CD8-positive, alpha-beta memory T cell (primary cell): Measurements from ENCODE around the gene GRAP. TPM values are rescaled to one million over a fixed set of nuclear protein-coding genes. Genes with fewer than 3 reads are reported as not detected.
"Not testable (repeated sequence)": the region's sequence is repeated elsewhere in the genome, so short reads cannot be mapped to it uniquely, and the experiment has no call there.

ENCODE experiments used
- CTCF ChIA-PET: fragments of 350-600 bp; sonication (Branson Sonifier 250); formaldehyde crosslinking; loops from one replicate; lab custom pipeline; 2021; ENCODE audit warnings: antibody characterized with exemption; lab: Charles Lee
- POLR2A ChIA-PET: fragments of 350-600 bp; sonication (Branson Sonifier 250); formaldehyde crosslinking; loops from one replicate; lab custom pipeline; 2021; ENCODE audit warnings: antibody characterized with exemption; lab: Charles Lee
- DNase-seq, 5 donors: peaks; one replicate each; pipeline versions ENCODE4 v3.0.0 to v3.0.0-alpha.2; 2020 to 2022; ENCODE audit warnings: mixed read lengths in 1 of 5
- H3K27ac ChIP-seq: one replicate; pipeline ENCODE4 v1.7.0; 2013; ENCODE audit warnings: low read depth, mild to moderate bottlenecking, low read length, moderate library complexity
- H3K27me3 ChIP-seq: 2 replicates; pipeline ENCODE4 v1.7.0; 2013; ENCODE audit warnings: low read length, mild to moderate bottlenecking; ENCODE audit not compliant: insufficient read depth, poor library complexity, severe bottlenecking
- H3K36me3 ChIP-seq: 2 replicates; pipeline ENCODE4 v1.7.0; 2013; ENCODE audit warnings: mild to moderate bottlenecking, low read length, moderate library complexity; ENCODE audit not compliant: insufficient read depth
- H3K4me1 ChIP-seq: 2 replicates; pipeline ENCODE4 v1.7.0; 2013; ENCODE audit warnings: mild to moderate bottlenecking, low read length, moderate library complexity; ENCODE audit not compliant: insufficient read depth
- H3K4me3 ChIP-seq: 2 replicates; pipeline ENCODE4 v1.7.0; 2013; ENCODE audit warnings: mild to moderate bottlenecking, low read length
- H3K9me3 ChIP-seq: 2 replicates; pipeline ENCODE4 v1.7.0; 2013; ENCODE audit warnings: mild to moderate bottlenecking, low read length
- H3K27ac Mint-ChIP-seq, 8 donors: one replicate each; pipeline ENCODE4 v1.8.0; 2020 to 2021; ENCODE audit warnings: mixed read lengths in 8 of 8, mild to moderate bottlenecking in 6 of 8, inconsistent platforms in 3 of 8, moderate library complexity in 3 of 8
- H3K27me3 Mint-ChIP-seq, 2 donors: one replicate each; pipeline ENCODE4 v1.8.0; 2020 to 2021; ENCODE audit warnings: mixed read lengths in 2 of 2, mild to moderate bottlenecking in 1 of 2, moderate library complexity in 1 of 2
- H3K36me3 Mint-ChIP-seq, 3 donors: one replicate each; pipeline ENCODE4 v1.8.0; 2020 to 2021; ENCODE audit warnings: mixed read lengths in 3 of 3, inconsistent platforms in 1 of 3, mild to moderate bottlenecking in 1 of 3
- H3K4me1 Mint-ChIP-seq, 3 donors: one replicate each; pipeline ENCODE4 v1.8.0; 2020 to 2021; ENCODE audit warnings: mixed read lengths in 3 of 3, inconsistent platforms in 1 of 3, mild to moderate bottlenecking in 1 of 3
- H3K4me3 Mint-ChIP-seq, 7 donors: one replicate each; pipeline ENCODE4 v1.8.0; 2020 to 2021; ENCODE audit warnings: mixed read lengths in 7 of 7, mild to moderate bottlenecking in 6 of 7, moderate library complexity in 4 of 7, inconsistent platforms in 2 of 7
- H3K9me3 Mint-ChIP-seq, 5 donors: one replicate each; pipeline ENCODE4 v1.8.0; 2020 to 2022; ENCODE audit warnings: mixed read lengths in 5 of 5, mild to moderate bottlenecking in 3 of 5, moderate library complexity in 2 of 5, inconsistent platforms in 1 of 5
- polyA plus RNA-seq: library from polyadenylated mRNA; unstranded; fragments of 300-500 nt; fragmentation: Illumina TruSeq; gene quantifications from one replicate; pipeline ENCODE4 v1.2.3, GENCODE V29; 2021
- total RNA-seq, 2 experiments: library from RNA; stranded (reverse); gene quantifications; one replicate each; pipeline ENCODE4 v1.2.3, GENCODE V29; 2021

GRAP gene
- total and polyA plus RNA-seq, 3 experiments from 2014 or later: 7.9 to 36.2 (median 10.1) TPM

DNA sequence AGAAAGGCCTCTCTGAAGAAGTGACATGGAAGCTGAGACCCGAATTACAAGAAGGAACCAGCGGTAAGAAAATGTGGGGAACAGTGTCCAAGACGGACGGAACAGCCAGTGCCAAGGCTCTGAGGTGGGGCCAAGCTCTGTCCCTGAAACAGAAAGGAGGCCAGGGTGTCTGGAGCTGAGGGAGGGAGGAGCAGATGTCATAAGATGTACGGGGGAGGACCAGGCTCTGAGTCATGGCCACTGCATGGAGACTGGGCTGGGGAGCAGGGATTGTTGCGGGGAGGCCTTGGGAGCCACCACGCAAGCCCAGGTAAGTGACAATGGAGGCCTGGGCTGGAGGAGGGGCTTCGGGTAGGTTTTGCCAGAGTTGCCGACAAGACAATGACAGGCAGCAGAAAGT lies 2.1 kb downstream of the GRAP start:
- H3K9me3 ChIP-seq, DNase-seq, H3K4me3 Mint-ChIP-seq, POLR2A ChIA-PET, H3K27me3 ChIP-seq, H3K27ac Mint-ChIP-seq, H3K4me1 Mint-ChIP-seq, H3K36me3 ChIP-seq, H3K27me3 Mint-ChIP-seq, CTCF ChIA-PET, H3K27ac ChIP-seq, H3K4me1 ChIP-seq, H3K36me3 Mint-ChIP-seq, H3K9me3 Mint-ChIP-seq, H3K4me3 ChIP-seq: not testable (repeated sequence)

DNA sequence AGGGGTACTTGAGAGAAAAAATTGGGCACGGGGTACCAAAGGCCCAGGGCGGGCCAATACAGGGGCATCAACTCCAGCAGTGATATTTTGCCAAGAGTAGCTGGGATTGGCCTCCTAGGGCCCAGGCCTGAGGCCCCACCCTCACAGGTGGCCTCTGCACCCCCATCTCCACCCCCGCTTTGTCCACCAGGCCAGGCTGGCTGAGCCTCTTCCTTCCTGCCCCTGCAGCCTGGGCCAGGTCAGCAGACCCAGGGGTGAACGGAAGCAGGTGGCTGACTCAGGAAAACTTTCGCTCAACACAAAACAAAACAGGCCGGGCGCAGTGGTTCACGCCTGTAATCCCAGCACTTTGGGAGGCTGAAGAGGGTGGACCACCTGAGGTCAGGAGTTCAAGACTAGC lies 3.7 kb downstream of the GRAP start:
- POLR2A ChIA-PET, H3K36me3 ChIP-seq, H3K4me1 ChIP-seq, H3K9me3 Mint-ChIP-seq, DNase-seq, CTCF ChIA-PET, H3K4me3 Mint-ChIP-seq, H3K27ac Mint-ChIP-seq, H3K4me3 ChIP-seq, H3K27me3 ChIP-seq, H3K27me3 Mint-ChIP-seq, H3K9me3 ChIP-seq, H3K36me3 Mint-ChIP-seq, H3K4me1 Mint-ChIP-seq, H3K27ac ChIP-seq: not testable (repeated sequence)

DNA sequence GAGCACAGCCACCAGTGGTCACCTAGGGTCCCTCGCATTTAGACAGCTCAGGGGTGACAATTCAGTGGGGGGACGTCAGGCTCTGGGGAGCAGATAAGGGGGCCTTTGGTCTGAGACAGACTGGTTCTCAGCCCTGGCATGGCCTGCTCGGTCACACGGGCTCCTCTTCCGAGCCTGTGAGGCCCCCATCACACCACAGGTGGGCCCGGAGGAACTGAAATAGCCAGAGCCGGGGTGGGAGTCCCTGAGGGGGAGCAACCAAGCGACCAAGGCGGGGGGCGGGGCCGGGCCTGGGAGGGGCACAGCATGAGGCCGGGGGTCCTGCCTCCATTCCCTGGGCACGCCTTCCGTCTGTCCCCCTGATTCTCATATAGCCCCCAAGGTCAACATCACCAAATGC lies 4.4 kb downstream of the GRAP start:
- H3K27ac Mint-ChIP-seq, H3K9me3 ChIP-seq, H3K36me3 ChIP-seq, H3K4me3 Mint-ChIP-seq, H3K4me1 ChIP-seq, H3K27me3 Mint-ChIP-seq, H3K4me1 Mint-ChIP-seq, CTCF ChIA-PET, H3K27me3 ChIP-seq, H3K4me3 ChIP-seq, POLR2A ChIA-PET, H3K36me3 Mint-ChIP-seq, H3K9me3 Mint-ChIP-seq, H3K27ac ChIP-seq, DNase-seq: not testable (repeated sequence)

GRCh38 chr17:19041871-19042270 lies 4.9 kb downstream of the GRAP start:
- H3K27me3 ChIP-seq, H3K4me1 Mint-ChIP-seq, H3K9me3 Mint-ChIP-seq, H3K9me3 ChIP-seq, H3K4me1 ChIP-seq, CTCF ChIA-PET, H3K36me3 ChIP-seq, H3K27ac Mint-ChIP-seq, H3K27me3 Mint-ChIP-seq, POLR2A ChIA-PET, H3K27ac ChIP-seq, H3K4me3 Mint-ChIP-seq, H3K36me3 Mint-ChIP-seq, H3K4me3 ChIP-seq, DNase-seq: not testable (repeated sequence)

- CTCF ChIA-PET, H3K27ac Mint-ChIP-seq, H3K4me1 Mint-ChIP-seq: not testable (repeated sequence)
These were observed 6.4 kb downstream of the GRAP start for GRCh38 chr17:19040350-19040749.

GRCh38 chr17:19038730-19039129 lies 8.0 kb downstream of the GRAP start:
- H3K4me3 Mint-ChIP-seq, H3K9me3 Mint-ChIP-seq, H3K9me3 ChIP-seq, H3K4me1 Mint-ChIP-seq, H3K4me1 ChIP-seq, DNase-seq, H3K36me3 ChIP-seq, H3K4me3 ChIP-seq, H3K27me3 ChIP-seq, POLR2A ChIA-PET, CTCF ChIA-PET, H3K36me3 Mint-ChIP-seq, H3K27ac ChIP-seq, H3K27me3 Mint-ChIP-seq, H3K27ac Mint-ChIP-seq: not testable (repeated sequence)

More at GRCh38 chr17:19040350-19040749, 6.4 kb downstream of the GRAP start:
- H3K4me3 Mint-ChIP-seq, POLR2A ChIA-PET, H3K9me3 Mint-ChIP-seq, DNase-seq, H3K27me3 ChIP-seq, H3K4me1 ChIP-seq, H3K9me3 ChIP-seq, H3K27me3 Mint-ChIP-seq, H3K36me3 ChIP-seq, H3K27ac ChIP-seq, H3K4me3 ChIP-seq, H3K36me3 Mint-ChIP-seq: not testable (repeated sequence)

- H3K9me3 ChIP-seq, H3K27me3 Mint-ChIP-seq, DNase-seq, H3K27ac Mint-ChIP-seq, H3K27me3 ChIP-seq, H3K36me3 ChIP-seq, POLR2A ChIA-PET, H3K4me3 ChIP-seq, H3K36me3 Mint-ChIP-seq, H3K27ac ChIP-seq, H3K4me1 ChIP-seq, H3K9me3 Mint-ChIP-seq, H3K4me3 Mint-ChIP-seq, H3K4me1 Mint-ChIP-seq, CTCF ChIA-PET: not testable (repeated sequence)
These were observed 8.8 kb downstream of the GRAP start for GRCh38 chr17:19038007-19038406.

- H3K36me3 Mint-ChIP-seq, POLR2A ChIA-PET, CTCF ChIA-PET: not testable (repeated sequence)
These were observed 9.2 kb downstream of the GRAP start for GRCh38 chr17:19037547-19037946.

GRCh38 chr17:19036186-19036585 lies 10.6 kb downstream of the GRAP start:
- H3K27me3 ChIP-seq, POLR2A ChIA-PET, H3K4me3 ChIP-seq, H3K36me3 ChIP-seq, H3K27ac Mint-ChIP-seq, H3K27ac ChIP-seq, CTCF ChIA-PET, H3K36me3 Mint-ChIP-seq, H3K9me3 Mint-ChIP-seq, H3K4me1 ChIP-seq, H3K4me3 Mint-ChIP-seq, DNase-seq, H3K27me3 Mint-ChIP-seq, H3K9me3 ChIP-seq, H3K4me1 Mint-ChIP-seq: not testable (repeated sequence)

More at GRCh38 chr17:19037547-19037946, 9.2 kb downstream of the GRAP start:
- H3K27me3 ChIP-seq, H3K4me3 Mint-ChIP-seq, H3K9me3 ChIP-seq, H3K4me3 ChIP-seq, H3K27ac ChIP-seq, H3K9me3 Mint-ChIP-seq, H3K36me3 ChIP-seq, H3K27me3 Mint-ChIP-seq, H3K4me1 ChIP-seq, H3K4me1 Mint-ChIP-seq, DNase-seq, H3K27ac Mint-ChIP-seq: not testable (repeated sequence)
